Occipital lobe (tissue), 2 donors: Measurements from ENCODE around the gene SIGMAR1. TPM values are rescaled to one million over a fixed set of nuclear protein-coding genes. Genes with fewer than 3 reads are reported as not detected.

ENCODE experiments used
- DNase-seq: peaks from one replicate; lab custom pipeline; 2025; lab: John Stamatoyannopoulos, UW
- total RNA-seq: library from RNA; depleted of rRNA; stranded (reverse); fragments of >200 nt; gene quantifications from one replicate; pipeline ENCODE4 v1.2.3, GENCODE V29; 2014

SIGMAR1 gene
- total RNA-seq, result 24.3 TPM

DNA sequence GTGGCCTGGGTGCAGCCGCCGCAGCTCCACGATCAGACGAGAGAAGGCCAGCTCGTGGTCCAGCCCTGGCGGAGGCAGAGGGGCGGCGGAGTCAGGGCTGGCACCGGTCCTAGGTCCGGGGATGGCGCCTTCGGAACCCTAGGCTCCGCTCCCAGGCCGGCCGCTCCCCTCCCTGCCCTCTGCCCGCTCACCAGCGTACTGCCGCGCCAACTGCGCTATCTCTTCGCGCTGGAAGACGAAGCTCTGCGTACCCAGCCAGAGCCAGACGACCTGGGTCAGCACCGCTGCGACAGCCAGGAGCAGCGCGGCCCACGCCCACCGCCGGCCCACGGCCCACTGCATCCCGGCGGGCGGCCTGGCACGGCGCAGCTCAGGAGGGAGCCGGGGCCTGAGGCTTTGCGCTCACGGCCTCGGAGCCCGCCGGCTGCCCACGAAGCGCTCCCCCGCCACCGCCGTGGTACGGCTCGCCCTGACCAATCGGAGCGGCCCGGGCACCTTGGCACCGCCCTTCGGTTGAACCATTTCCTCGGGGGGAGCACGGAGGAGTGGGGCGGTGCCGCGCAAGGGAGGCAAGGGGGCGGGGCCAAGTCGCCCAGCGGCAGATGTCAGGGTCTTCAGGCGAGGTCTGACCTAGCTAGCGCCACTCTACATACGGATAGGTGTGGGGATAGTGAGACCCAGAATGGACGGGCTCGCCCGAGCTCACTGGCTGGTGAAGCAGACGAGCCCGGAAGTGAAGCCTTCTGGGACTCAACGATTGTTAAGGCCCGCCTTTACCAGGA, at the start of gene SIGMAR1:
Gene SIGMAR1, minus strand, starts transcription at position 432 of the 782 bp plus-strand sequence. Its CDS starts 90 bp downstream, at position 342.
- DNase-seq, result peak; percentile 88

DNA sequence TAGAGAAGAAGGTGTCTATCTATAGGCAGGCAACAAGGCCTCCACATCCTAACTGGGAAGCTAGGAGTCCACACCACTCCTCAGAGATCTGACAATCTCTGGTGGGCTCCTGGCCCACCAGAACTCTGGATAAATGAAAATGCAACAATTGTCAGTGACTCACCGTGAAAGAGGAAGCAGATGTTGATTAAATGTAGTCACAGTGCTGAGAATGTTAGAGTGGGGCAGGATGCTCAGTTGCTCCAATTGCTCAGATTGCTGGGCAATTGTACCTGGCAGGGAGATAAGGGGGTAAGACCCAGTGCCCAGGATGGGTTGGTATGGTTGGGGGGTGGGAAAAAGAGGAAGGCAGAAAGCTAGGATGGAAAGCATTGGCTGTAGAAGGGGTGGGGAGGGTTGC, 49.1 kb upstream of the SIGMAR1 start:
- DNase-seq, result no peak

GRCh38 chr9:34686231-34686630, 48.6 kb upstream of the SIGMAR1 start:
- DNase-seq, result no peak

GRCh38 chr9:34685591-34685990, 48.0 kb upstream of the SIGMAR1 start:
- DNase-seq, result no peak

DNA sequence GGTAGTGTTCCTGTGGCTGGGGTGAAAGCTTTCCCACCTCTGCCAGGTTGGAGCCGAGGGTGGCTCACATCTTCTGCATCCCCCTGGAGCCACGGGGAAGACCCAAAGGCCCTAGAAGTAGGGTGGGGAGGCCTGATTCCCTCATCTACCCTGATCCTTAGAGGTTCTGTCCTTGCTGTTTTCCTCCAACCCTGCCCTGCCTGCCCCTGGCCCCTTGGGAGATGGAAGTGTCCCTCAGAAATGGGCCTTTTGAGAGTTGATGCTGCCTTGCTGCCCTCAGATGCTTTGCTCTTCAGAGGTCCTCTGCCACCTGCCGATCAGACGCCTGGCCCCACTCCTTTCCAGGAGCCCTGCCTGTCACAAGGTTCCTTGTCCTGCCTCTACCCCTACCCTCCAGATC, 47.2 kb upstream of the SIGMAR1 start:
- DNase-seq, result no peak

GRCh38 chr9:34684145-34684544, 46.6 kb upstream of the SIGMAR1 start:
- no peak for DNase-seq

GRCh38 chr9:34675869-34676268, 38.3 kb upstream of the SIGMAR1 start:
- no peak for DNase-seq

GRCh38 chr9:34675048-34675714, 37.6 kb upstream of the SIGMAR1 start:
- DNase-seq, result no peak

DNA sequence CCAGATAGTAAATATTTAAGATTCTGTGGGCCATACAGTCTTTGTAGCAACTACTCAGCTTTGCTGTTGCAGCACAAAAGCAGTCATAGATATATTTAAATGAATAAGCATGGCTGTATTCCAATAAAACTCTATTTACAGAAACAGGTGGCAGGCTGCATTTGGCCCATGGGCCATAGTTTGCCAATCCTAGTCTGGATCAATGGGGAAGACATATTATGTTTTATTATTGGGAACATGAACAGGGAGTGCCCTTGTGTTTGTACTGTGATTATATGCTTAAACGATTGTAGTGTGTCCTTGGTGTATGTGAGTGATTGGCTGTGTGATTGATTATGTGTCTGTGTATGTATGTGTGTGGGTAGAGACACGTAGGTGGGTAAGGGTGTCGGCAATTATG, 36.9 kb upstream of the SIGMAR1 start:
- DNase-seq, result no peak

DNA sequence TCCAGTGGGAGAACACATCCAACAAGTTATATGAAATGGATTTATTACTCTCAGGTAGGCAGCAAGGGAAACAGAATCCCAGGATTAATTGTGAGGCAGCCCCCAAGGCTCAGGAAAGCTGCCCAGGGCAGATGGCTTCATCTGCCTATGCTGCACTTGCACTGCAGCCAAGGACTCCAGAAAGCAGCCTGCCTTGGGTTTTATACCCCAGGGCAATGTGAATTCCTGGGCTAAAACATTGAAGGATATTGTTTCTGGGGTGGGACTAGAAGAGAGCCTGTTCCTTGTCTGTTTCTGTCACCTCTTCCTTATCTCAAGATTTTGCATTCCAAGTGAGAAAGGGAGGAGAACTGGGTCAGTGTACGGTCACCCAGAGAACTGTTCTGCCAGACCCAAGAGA, 33.7 kb upstream of the SIGMAR1 start:
- no peak for DNase-seq

DNA sequence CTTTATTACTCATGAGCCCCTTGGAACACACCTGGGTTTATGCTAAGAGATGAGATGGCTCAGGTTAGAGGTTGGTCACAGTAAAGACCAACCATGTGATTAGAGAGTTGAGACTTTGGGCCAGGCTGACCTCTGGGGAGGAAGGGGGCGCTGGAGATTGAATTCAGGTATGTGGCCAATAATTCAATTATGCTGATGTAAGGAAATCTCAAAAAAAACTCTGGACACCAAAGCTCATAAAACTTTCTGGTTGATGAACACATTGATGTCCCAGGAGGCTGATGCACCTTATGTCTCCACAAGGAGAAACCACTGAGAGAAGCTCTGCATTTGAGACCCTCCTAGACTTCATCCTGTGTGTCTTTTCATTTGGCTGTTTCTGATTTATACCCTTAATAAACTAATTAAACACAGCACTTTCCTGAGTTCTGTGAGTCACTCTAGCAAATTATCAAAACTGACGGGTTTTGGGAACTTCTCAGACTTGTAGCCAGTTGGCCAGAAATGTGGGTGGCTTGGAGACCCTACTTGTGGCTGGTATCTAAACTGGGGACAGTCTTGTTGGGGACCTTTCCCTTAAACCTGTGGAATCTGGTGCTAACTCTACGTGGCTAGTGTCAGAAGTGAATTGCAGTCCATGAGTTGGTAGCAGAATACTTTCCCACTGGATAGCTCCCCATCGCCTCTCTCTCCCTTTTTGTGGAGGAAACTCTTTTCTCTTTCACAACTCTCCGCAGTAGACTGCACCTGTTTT, 32.4 kb upstream of the SIGMAR1 start:
- no peak for DNase-seq

DNA sequence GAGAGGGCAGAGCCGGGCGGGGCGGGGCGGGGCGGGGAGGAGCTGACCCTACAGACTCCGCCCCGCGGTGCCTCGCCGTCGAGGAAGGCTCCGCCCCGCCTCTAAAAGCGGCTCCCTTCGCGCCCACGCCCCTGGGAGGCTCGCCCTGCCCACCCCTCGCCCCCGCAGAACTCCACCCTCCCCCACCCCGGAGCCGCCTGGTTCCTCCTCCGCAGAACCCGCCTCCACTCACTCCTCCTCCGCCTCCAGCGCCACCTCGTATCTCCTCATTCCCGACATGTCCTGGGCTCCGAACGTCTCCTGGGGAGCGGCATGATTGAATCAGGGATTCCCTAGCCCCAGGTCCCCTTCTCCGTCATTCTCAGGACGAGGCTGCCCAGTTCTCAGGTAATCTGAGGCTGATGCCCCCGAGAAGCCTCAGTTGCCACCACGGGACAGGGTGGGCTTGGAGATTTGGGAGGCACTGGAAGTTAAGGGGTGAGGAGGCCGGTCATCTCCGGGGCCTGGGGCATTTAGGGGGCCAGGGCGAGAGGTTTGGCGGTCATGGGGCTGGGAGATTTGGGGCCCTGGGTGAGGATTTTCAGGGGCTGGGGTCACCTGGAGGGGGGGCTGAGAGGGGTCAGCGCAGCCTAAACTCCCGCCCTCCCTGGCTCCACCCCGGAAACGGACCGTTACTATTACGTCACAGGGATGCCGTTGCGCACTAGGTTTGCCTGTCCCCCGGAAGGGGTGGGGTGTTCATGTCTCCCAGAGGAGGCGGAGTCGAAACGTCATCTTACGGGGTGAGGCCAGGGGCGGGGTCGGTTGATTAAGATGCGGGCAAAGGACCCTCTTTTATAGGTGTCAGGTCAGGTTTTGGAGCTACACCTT, 28.0 kb upstream of the SIGMAR1 start:
- DNase-seq, result peak; percentile 93

DNA sequence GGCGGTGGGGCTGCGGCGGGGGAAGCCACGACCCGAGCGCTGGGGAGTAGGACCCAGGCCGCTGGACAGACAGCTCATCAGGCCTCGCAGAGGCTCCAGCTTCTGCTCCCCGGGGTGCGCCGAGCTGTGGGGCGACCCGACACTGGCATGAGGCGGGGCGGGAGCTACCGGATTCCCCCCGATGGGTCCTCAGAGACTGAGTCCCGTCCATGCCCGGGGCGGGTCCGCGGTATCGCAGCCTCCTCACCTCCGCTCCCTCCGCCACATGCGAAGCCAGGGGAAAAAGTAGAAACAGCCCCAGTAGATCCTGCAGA, 27.4 kb upstream of the SIGMAR1 start:
- no peak for DNase-seq

GRCh38 chr9:34664281-34665066, 26.9 kb upstream of the SIGMAR1 start:
- DNase-seq, result peak; percentile 62

DNA sequence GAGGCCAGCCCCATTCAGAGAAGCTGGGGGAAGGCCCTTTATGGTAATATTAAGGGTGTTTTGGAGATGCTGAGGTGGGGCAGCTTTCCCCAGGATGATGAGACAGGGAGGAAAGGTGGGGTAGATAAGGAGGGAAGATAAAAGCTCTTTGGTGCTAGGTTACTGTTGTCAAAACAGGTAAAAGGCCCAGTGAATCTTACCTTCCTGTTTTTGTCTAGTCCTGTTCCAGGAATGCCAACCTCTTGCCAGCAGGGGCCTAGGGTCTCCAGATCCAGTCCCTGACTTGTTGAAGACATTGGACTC, 25.7 kb upstream of the SIGMAR1 start:
- no peak for DNase-seq

- DNase-seq, result no peak
These were observed 25.1 kb upstream of the SIGMAR1 start, which contains the start of gene CCL27 for GRCh38 chr9:34662526-34663302. Gene CCL27 (minus strand): TSS chr9:34662657. CDS start chr9:34662633, 24 bp downstream.

- no peak for DNase-seq
These were observed 22.1 kb upstream of the SIGMAR1 start for GRCh38 chr9:34659592-34660253.

- DNase-seq, result no peak
These were observed 20.9 kb upstream of the SIGMAR1 start for GRCh38 chr9:34658461-34658860.

DNA sequence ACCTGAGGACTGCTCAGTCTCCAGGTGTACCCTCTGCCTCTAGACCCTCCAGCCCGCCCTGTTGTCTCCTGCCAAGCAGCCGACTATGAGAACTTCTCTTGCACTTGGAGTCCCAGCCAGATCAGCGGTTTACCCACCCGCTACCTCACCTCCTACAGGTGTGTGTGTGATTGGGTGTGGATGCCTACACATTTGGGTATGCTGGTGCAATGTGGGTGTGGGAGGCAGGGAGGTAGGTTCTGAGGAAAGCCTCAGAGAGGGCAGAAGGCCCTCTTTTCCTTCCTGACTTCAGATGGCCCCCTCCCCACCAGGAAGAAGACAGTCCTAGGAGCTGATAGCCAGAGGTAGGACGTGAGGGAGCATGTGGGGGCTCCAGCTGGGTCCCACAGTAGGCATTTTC, 19.4 kb upstream of the SIGMAR1 start:
- DNase-seq, result no peak
